Measurements from ENCODE around the gene EPHB1. TPM values are rescaled to one million over a fixed set of nuclear protein-coding genes. Genes with fewer than 3 reads are reported as not detected.

The EPHB1 gene
- total RNA-seq, 1 donor: 1.3 TPM

- H3K4me3 ChIP-seq (ENCODE audit: low read depth, low read length): no peak overlapping the region
- DNase-seq (ENCODE audit: low read depth): no peak
- TF ChIP-seq CTCF (IDR thresholded peaks at IDR 0.05; ENCODE audit: insufficient read depth, low read depth, low read length): no peak
These were observed 286.4 kb downstream of the EPHB1 start for GRCh38 chr3:135081451-135081850.

- H3K4me3 ChIP-seq (ENCODE audit: low read depth, low read length): no peak overlapping the region
- no peak for DNase-seq (ENCODE audit: low read depth)
- no peak for TF ChIP-seq CTCF (IDR thresholded peaks at IDR 0.05; ENCODE audit: insufficient read depth, low read depth, low read length)
These were observed 286.9 kb downstream of the EPHB1 start for GRCh38 chr3:135081856-135082434.

- no peak for DNase-seq (ENCODE audit: low read depth)
- no peak overlapping the region for H3K4me3 ChIP-seq (ENCODE audit: low read depth, low read length)
- TF ChIP-seq CTCF (IDR thresholded peaks at IDR 0.05; ENCODE audit: insufficient read depth, low read depth, low read length): no peak
These were observed 287.6 kb downstream of the EPHB1 start for GRCh38 chr3:135082706-135083105.

- no peak overlapping the region for H3K4me3 ChIP-seq (ENCODE audit: low read depth, low read length)
- TF ChIP-seq CTCF (IDR thresholded peaks at IDR 0.05; ENCODE audit: insufficient read depth, low read depth, low read length): no peak
- DNase-seq (ENCODE audit: low read depth): no peak
These were observed 288.1 kb downstream of the EPHB1 start for GRCh38 chr3:135083179-135083578.

GRCh38 chr3:135083756-135084155 is 288.7 kb downstream of the EPHB1 start:
- TF ChIP-seq CTCF (IDR thresholded peaks at IDR 0.05; ENCODE audit: insufficient read depth, low read depth, low read length): no peak
- no peak overlapping the region for H3K4me3 ChIP-seq (ENCODE audit: low read depth, low read length)
- DNase-seq (ENCODE audit: low read depth): no peak

GRCh38 chr3:135084405-135084804 is 289.3 kb downstream of the EPHB1 start:
- no peak for TF ChIP-seq CTCF (IDR thresholded peaks at IDR 0.05; ENCODE audit: insufficient read depth, low read depth, low read length)
- H3K4me3 ChIP-seq (ENCODE audit: low read depth, low read length): no peak overlapping the region
- no peak for DNase-seq (ENCODE audit: low read depth)

GRCh38 chr3:135084976-135085375 is 289.9 kb downstream of the EPHB1 start:
- no peak for TF ChIP-seq CTCF (IDR thresholded peaks at IDR 0.05; ENCODE audit: insufficient read depth, low read depth, low read length)
- DNase-seq (ENCODE audit: low read depth): no peak
- no peak overlapping the region for H3K4me3 ChIP-seq (ENCODE audit: low read depth, low read length)
